NCI-H2107 treated with DMSO at 0.1 percent for 48 hours (cell line): Measurements from ENCODE around the gene KRT71.

Experiments used
- DNase-seq: peaks from one replicate; lab custom pipeline; 2025; ENCODE audit not compliant: unreplicated experiment; lab: John Stamatoyannopoulos, UW

KRT71 gene

GRCh38 chr12:52575948-52576347 is 23.0 kb upstream of the KRT71 start:
- DNase-seq = no peak

- DNase-seq = no peak
Observed at GRCh38 chr12:52575256-52575655, 22.3 kb upstream of the KRT71 start.

- DNase-seq = no peak
Observed at GRCh38 chr12:52573743-52574142, 20.8 kb upstream of the KRT71 start, which contains the start of gene KRT74. TSS of gene KRT74 (minus strand) at chr12:52573843. CDS start at chr12:52573777, 66 bp downstream.

GRCh38 chr12:52573306-52573705 is 20.4 kb upstream of the KRT71 start:
- no peak for DNase-seq

GRCh38 chr12:52570511-52570910 is 17.6 kb upstream of the KRT71 start:
- DNase-seq = no peak

GRCh38 chr12:52568111-52568510 is 15.2 kb upstream of the KRT71 start:
- no peak for DNase-seq

GRCh38 chr12:52566847-52567291 is 13.9 kb upstream of the KRT71 start:
- DNase-seq = no peak

- DNase-seq = no peak
Observed at GRCh38 chr12:52564582-52564981, 11.6 kb upstream of the KRT71 start.

GRCh38 chr12:52561880-52562449 is 9.0 kb upstream of the KRT71 start:
- DNase-seq = no peak

- no peak for DNase-seq
Observed at GRCh38 chr12:52559979-52560378, 7.0 kb upstream of the KRT71 start.

- DNase-seq = no peak
Observed at GRCh38 chr12:52558781-52559445, 6.0 kb upstream of the KRT71 start.

- no peak for DNase-seq
Observed at GRCh38 chr12:52557476-52557875, 4.5 kb upstream of the KRT71 start.

- DNase-seq = no peak
Observed at GRCh38 chr12:52555577-52555976, 2.6 kb upstream of the KRT71 start.

- no peak for DNase-seq
Observed at GRCh38 chr12:52552055-52552454, 890 bp downstream of the KRT71 start.

GRCh38 chr12:52551216-52551865 is 1.6 kb downstream of the KRT71 start:
- no peak for DNase-seq

GRCh38 chr12:52546126-52546525 is 6.8 kb downstream of the KRT71 start:
- no peak for DNase-seq

GRCh38 chr12:52543985-52544883 is 8.7 kb downstream of the KRT71 start:
- DNase-seq = no peak

- DNase-seq = no peak
Observed at GRCh38 chr12:52542785-52543318, 10.1 kb downstream of the KRT71 start.

- DNase-seq = no peak
Observed at GRCh38 chr12:52542157-52542556, 10.8 kb downstream of the KRT71 start.

GRCh38 chr12:52541709-52542108 is 11.2 kb downstream of the KRT71 start:
- DNase-seq = no peak

GRCh38 chr12:52540531-52540930 is 12.4 kb downstream of the KRT71 start:
- no peak for DNase-seq
